ENCODE results near the gene PCMT1.
"Not testable (repeated sequence)": the region's sequence is repeated elsewhere in the genome, so short reads cannot be mapped to it uniquely, and the experiment has no call there.

The PCMT1 gene

DNA sequence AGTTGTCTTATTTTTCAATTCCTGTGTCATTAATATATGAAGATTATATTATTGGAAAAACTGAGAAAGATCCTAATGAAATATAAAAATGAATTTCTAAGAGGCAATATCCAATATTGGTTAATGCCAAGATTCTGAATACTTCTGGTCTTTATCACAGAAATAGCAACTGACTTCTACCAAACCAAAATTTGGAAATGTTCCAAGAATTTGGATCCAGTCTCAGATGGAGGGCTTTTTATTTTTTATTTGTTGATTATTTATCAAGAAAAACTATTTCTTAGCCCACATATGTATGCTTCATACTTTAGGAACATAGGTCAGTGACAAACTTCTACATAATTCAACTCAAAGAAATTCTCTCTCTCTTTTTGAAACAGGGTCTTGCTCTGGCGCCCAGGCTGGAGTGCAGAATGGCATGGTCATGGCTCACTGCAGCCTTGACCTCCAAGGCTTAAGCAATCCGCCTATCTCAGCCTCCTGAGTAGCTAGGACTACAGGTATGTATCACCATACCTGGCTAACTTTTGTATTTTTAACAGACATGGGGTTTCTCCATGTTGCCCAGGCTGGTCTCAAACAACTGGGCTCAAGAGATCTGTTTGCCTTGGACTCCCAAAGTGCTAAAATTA, 16.3 kb upstream of the PCMT1 start:
- no peak overlapping the region for H3K9ac ChIP-seq (ENCODE audit: insufficient read length, low read depth)
- H3K27me3 ChIP-seq (ENCODE audit: insufficient read depth, insufficient read length): no peaks in the 10 kb centered on the region
- no peaks in the 10 kb centered on the region for H3K4me1 ChIP-seq (ENCODE audit: insufficient read depth, insufficient read length)
- no peak for TF ChIP-seq YY1 (IDR thresholded peaks at IDR 0.05; ENCODE audit: insufficient read depth, insufficient read length)
- no peak for TF ChIP-seq ZNF274 (IDR thresholded peaks at IDR 0.05; ENCODE audit: low read depth, low read length)
- TF ChIP-seq SUZ12 (IDR thresholded peaks at IDR 0.05; ENCODE audit: extremely low read depth, insufficient read depth, insufficient read length): no peak
- H3K36me3 ChIP-seq (ENCODE audit: insufficient read depth, insufficient read length, low read length): peaks cover 65% of the 10 kb centered on the region
- no peak overlapping the region for H3K4me3 ChIP-seq (ENCODE audit: insufficient read length, low read depth)
- no peak for DNase-seq (ENCODE audit: low read depth, low spot score)
- H3K9me3 ChIP-seq (ENCODE audit: insufficient read depth, low read length): no peaks in the 10 kb centered on the region

DNA sequence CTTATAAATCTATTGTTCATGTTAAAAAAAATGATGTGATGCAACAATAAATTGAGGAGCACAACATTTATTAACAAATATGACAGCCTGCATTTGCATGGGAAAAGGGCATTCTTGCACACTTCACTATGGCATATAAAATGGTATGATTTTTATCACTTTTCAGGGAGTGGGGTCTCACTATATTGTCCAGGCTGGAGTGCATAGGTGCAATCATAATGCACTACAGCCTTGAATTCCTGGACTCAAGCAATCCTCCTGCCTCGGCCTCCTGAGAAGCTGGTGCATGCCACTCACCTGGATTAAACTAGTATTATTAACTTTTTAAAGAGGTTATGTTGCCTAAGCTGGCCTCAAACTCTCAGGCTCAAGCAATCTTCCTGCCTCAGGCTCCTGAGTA, 14.6 kb upstream of the PCMT1 start:
- no peak overlapping the region for H3K9ac ChIP-seq (ENCODE audit: insufficient read length, low read depth)
- DNase-seq (ENCODE audit: low read depth, low spot score): no peak
- no peak for TF ChIP-seq YY1 (IDR thresholded peaks at IDR 0.05; ENCODE audit: insufficient read depth, insufficient read length)
- no peak for TF ChIP-seq ZNF274 (IDR thresholded peaks at IDR 0.05; ENCODE audit: low read depth, low read length)
- no peak for TF ChIP-seq SUZ12 (IDR thresholded peaks at IDR 0.05; ENCODE audit: extremely low read depth, insufficient read depth, insufficient read length)
- no peaks in the 10 kb centered on the region for H3K4me1 ChIP-seq (ENCODE audit: insufficient read depth, insufficient read length)
- no peak overlapping the region for H3K4me3 ChIP-seq (ENCODE audit: insufficient read length, low read depth)
- H3K36me3 ChIP-seq (ENCODE audit: insufficient read depth, insufficient read length, low read length): peaks cover 65% of the 10 kb centered on the region
- H3K9me3 ChIP-seq (ENCODE audit: insufficient read depth, low read length): no peaks in the 10 kb centered on the region
- no peaks in the 10 kb centered on the region for H3K27me3 ChIP-seq (ENCODE audit: insufficient read depth, insufficient read length)

DNA sequence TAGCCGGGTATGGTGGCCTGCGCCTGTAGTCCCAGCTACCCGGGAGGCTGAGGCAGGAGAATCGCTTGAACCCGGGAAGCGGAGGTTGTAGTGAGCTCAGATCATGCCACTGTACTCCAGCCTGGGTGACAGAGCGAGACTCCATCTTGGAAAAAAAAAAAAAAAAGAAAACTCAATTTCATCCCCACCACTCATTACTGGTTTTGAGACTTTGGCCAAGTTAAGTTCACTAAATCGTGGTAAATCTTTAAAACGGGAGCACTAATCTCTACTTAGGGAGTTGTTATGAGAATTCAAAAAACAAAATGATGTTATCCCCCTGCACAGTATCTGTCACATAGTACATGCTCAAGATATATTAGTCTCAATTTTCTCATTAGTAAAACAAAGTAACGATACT, 4.3 kb upstream of the PCMT1 start:
- DNase-seq (ENCODE audit: low read depth, low spot score); H3K27me3 ChIP-seq (ENCODE audit: insufficient read depth, insufficient read length): not testable (repeated sequence)
- peak overlapping the region; percentile 86 for H3K9ac ChIP-seq (ENCODE audit: insufficient read length, low read depth)

DNA sequence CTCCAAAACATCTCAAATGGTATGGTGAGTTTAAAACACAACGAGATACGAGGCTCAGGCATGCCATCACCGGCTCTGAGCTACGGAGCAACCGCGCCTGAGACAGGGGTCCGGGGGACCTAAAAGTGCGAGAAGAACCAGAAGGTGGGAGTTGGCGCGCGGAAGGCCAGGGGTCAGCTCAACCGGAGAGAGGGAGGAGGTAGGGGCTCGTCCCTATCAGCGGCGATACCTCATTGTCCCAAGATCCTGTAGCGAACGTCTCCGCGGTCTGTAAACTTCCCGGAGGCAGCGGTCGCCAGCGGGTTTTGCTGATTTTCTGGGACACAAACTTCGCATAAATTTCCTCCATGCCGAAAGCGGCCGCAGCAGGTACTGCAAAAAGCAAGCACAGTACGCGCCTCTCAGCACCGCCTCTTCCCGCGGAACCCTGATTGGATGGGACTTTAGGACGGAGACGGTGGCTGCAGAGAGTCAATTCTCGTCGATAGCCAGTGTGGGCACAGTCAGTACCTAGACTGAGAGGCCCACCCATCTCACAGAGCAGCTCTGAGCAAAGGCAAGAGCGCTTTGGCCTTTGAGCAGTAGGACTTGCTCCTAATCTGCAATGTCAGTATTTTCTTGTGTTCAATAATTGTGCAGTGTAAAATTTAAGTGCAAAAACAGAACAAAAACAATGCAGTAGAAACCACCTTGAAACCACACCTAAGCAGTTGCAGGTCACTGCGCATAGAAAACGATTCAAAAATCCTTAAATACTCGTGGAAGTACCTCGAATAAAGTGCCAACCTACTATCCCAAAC, 3.2 kb upstream of the PCMT1 start, which contains the start of gene NUP43:
TSS of gene NUP43 (minus strand) at position 383 of the 800 bp plus-strand sequence. CDS start at position 349, 34 bp downstream.
- H3K36me3 ChIP-seq (ENCODE audit: insufficient read depth, insufficient read length, low read length): peaks cover 27% of the 10 kb centered on the region
- TF ChIP-seq ZNF274 (IDR thresholded peaks at IDR 0.05; ENCODE audit: low read depth, low read length) (no peak), YY1 (IDR thresholded peaks at IDR 0.05; ENCODE audit: insufficient read depth, insufficient read length) (no peak), SUZ12 (IDR thresholded peaks at IDR 0.05; ENCODE audit: extremely low read depth, insufficient read depth, insufficient read length) (no peak)
- DNase-seq (ENCODE audit: low read depth, low spot score): peak; percentile 92
- H3K4me1 ChIP-seq (ENCODE audit: insufficient read depth, insufficient read length): no peaks in the 10 kb centered on the region
- H3K27me3 ChIP-seq (ENCODE audit: insufficient read depth, insufficient read length): no peaks in the 10 kb centered on the region
- H3K9ac ChIP-seq (ENCODE audit: insufficient read length, low read depth): peak within 1 kb of the TSS; percentile 86
- H3K4me3 ChIP-seq (ENCODE audit: insufficient read length, low read depth): peak within 1 kb of the TSS; percentile 78
- H3K9me3 ChIP-seq (ENCODE audit: insufficient read depth, low read length): no peaks in the 10 kb centered on the region

More for the DNA sequence above, 4.3 kb upstream of the PCMT1 start:
- peaks cover 36% of the 10 kb centered on the region for H3K36me3 ChIP-seq (ENCODE audit: insufficient read depth, insufficient read length, low read length)
- H3K4me3 ChIP-seq (ENCODE audit: insufficient read length, low read depth): peak overlapping the region; percentile 78
- not testable (repeated sequence) for H3K4me1 ChIP-seq (ENCODE audit: insufficient read depth, insufficient read length); H3K9me3 ChIP-seq (ENCODE audit: insufficient read depth, low read length)

DNA sequence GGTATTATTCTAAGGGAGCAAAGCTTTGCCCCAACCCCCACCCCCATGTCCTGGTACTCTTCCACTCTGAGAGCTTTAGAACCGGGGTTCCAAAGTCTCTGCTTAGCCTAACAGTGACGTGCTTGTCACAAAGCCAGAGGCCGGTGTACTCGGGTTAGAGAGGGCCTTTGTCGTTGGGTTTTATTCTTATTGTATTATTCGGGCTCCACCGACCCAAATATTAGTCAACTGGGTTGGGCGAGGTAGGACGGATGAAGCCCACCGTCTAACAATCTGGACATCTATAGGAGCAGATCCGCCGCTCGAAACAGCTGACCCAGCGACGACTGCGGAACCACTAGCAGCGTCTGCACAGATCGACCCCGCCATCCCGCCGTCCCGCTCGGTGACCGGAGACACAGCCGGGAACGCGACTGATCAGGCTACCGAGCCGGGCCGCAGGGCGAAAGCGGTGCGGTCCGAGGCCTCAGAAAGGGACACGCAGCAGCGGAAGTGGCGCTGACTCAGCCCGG, 403 bp upstream of the PCMT1 start:
- H3K9ac ChIP-seq (ENCODE audit: insufficient read length, low read depth): peak overlapping the region; percentile 61
- not testable (repeated sequence) for H3K36me3 ChIP-seq (ENCODE audit: insufficient read depth, insufficient read length, low read length); DNase-seq (ENCODE audit: low read depth, low spot score); H3K9me3 ChIP-seq (ENCODE audit: insufficient read depth, low read length); H3K4me1 ChIP-seq (ENCODE audit: insufficient read depth, insufficient read length); H3K27me3 ChIP-seq (ENCODE audit: insufficient read depth, insufficient read length)
- peak overlapping the region; percentile 34 for H3K4me3 ChIP-seq (ENCODE audit: insufficient read length, low read depth)

DNA sequence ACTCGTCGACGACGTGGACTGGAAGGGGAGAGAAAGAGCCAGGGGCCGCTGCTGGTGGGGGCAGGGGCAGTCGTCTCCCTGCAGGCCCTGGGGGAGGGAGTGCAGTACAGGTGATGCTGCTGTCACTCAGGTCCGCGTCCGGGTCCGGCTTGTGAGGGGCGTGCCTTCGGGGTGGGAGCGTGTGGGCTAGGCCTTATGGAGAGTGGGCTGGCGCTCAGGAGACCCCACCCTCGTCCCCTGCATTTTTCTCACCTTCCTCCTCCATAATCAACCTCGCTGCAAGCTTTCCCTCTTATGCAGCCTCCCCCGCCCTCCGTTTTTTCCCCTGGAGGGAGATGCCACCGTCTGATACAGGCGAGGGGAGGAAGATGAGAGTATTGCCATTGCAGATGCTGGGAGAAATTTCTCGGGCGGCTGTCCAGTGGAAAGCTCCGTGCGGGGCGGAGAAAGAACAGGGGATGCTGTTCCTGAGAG, 632 bp downstream of the PCMT1 start:
- Histone ChIP-seq H3K9ac (ENCODE audit: insufficient read length, low read depth) (peak overlapping the region; percentile 96), H3K4me3 (ENCODE audit: insufficient read length, low read depth) (peak overlapping the region; percentile 97), H3K9me3 (ENCODE audit: insufficient read depth, low read length) (no peaks in the 10 kb centered on the region), H3K36me3 (ENCODE audit: insufficient read depth, insufficient read length, low read length) (no peaks in the 10 kb centered on the region), H3K4me1 (ENCODE audit: insufficient read depth, insufficient read length) (no peaks in the 10 kb centered on the region), H3K27me3 (ENCODE audit: insufficient read depth, insufficient read length) (no peaks in the 10 kb centered on the region)
- TF ChIP-seq YY1 (IDR thresholded peaks at IDR 0.05; ENCODE audit: insufficient read depth, insufficient read length) (no peak), ZNF274 (IDR thresholded peaks at IDR 0.05; ENCODE audit: low read depth, low read length) (no peak), SUZ12 (IDR thresholded peaks at IDR 0.05; ENCODE audit: extremely low read depth, insufficient read depth, insufficient read length) (no peak)
- DNase-seq (ENCODE audit: low read depth, low spot score): peak; percentile 13

DNA sequence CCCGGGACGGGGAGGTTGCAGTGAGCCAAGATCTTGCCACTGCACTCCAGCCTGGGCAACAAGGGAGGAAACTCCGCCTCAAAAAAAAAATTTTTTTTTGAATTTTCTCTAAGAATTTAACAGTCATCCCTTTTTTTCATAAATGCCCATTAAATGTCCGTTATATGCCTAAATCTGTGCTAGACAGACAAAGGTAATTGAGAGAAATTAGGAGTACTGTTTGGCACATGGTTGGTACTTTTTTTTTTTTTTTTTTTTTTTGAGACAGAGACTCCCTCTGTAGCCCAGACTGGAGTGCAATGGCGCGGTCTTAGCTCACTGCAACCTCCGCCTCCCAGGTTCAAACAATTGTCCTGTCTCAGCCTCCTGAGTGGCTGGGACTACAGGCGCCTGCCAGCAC, 1.7 kb downstream of the PCMT1 start:
- Histone ChIP-seq H3K4me3 (ENCODE audit: insufficient read length, low read depth) (no peak overlapping the region), H3K4me1 (ENCODE audit: insufficient read depth, insufficient read length) (no peaks in the 10 kb centered on the region), H3K36me3 (ENCODE audit: insufficient read depth, insufficient read length, low read length) (no peaks in the 10 kb centered on the region), H3K27me3 (ENCODE audit: insufficient read depth, insufficient read length) (no peaks in the 10 kb centered on the region), H3K9ac (ENCODE audit: insufficient read length, low read depth) (no peak overlapping the region), H3K9me3 (ENCODE audit: insufficient read depth, low read length) (no peaks in the 10 kb centered on the region)
- TF ChIP-seq ZNF274 (IDR thresholded peaks at IDR 0.05; ENCODE audit: low read depth, low read length) (no peak), YY1 (IDR thresholded peaks at IDR 0.05; ENCODE audit: insufficient read depth, insufficient read length) (no peak), SUZ12 (IDR thresholded peaks at IDR 0.05; ENCODE audit: extremely low read depth, insufficient read depth, insufficient read length) (no peak)
- no peak for DNase-seq (ENCODE audit: low read depth, low spot score)

DNA sequence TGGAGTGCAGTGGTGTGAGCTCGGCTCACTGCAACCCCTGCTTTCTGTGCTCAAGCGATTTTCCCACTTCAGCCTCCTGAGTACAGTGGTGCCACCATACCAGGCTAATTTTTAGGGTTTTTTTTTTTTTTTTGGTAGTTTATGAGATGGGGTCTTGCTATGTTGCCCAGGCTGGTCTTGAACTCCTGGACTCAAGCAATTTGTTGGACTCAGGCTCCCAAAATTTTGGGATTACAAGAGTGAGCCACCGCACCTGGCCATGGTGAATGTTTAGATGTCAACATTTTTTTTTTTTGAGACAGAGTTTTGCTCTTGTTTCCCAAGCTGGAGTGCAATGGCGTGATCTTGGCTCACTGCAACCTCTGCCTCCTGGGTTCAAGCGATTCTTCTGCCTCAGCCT, 2.4 kb downstream of the PCMT1 start:
- not testable (repeated sequence) for H3K4me1 ChIP-seq (ENCODE audit: insufficient read depth, insufficient read length); H3K9ac ChIP-seq (ENCODE audit: insufficient read length, low read depth); H3K4me3 ChIP-seq (ENCODE audit: insufficient read length, low read depth); DNase-seq (ENCODE audit: low read depth, low spot score); H3K9me3 ChIP-seq (ENCODE audit: insufficient read depth, low read length); H3K36me3 ChIP-seq (ENCODE audit: insufficient read depth, insufficient read length, low read length); H3K27me3 ChIP-seq (ENCODE audit: insufficient read depth, insufficient read length)
